NCI-H1105 (cell line): ENCODE measurements around the gene PLCD1.
"Not testable (repeated sequence)": the region's sequence is repeated elsewhere in the genome, so short reads cannot be mapped to it uniquely, and the experiment has no call there.

Experiments used
- DNase-seq: peaks from one replicate; lab custom pipeline; 2025; lab: John Stamatoyannopoulos, UW

PLCD1 gene

GRCh38 chr3:37986479-37987314, 42.7 kb downstream of the PLCD1 start:
- DNase-seq = no peak

DNA sequence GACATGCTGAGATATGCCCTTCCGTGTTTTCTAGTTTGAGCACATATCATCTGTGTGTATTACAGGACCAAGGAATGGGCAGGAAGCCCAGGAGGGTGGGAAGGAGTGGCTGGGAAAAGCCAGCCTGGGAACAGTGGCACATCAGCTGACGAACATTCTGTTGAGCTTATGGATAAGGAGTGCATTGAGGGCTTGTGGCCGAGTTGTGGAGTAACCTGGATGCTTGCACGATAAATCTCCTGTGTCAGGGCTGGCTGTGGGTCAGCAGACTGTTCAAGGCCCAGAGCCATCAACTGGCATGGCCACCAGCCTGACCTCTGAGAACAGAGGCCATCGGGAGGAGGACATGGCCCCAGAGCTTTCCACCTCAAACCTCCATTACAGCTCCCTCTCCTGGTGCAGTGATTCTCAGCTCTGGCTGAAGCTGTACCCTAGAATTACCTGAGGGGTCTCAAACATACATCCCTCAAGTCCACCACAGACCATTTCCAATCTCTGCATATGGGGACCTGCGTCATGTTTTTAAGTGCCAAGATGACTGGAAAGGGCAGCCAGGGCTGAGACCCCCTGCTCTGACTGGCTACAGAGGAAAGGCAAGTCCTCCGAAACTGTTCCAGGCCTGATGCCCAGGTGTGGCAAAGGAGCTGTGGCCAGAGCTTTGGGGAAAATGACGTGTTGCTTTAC, 43.7 kb downstream of the PLCD1 start:
- no peak for DNase-seq

GRCh38 chr3:37984596-37984995, 44.8 kb downstream of the PLCD1 start:
- DNase-seq = no peak

DNA sequence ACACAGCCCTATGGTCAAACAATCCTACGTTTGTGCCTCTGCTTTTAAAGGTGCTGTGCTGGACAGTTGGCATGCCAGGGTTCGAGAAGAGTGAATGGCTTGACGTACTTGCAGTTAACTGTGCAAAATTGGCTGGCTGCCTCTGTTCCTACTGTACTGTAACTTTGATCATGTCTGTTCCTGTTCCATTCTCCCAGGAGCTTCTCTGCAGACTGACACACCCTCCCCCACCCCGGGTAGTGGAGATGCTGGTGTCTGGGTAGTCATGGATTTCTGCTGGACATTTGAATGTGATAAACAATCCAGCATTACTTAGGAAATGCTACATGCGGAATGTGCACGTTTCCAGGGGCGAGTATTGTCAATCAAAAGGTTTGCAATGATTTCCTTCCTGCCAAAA, 45.4 kb downstream of the PLCD1 start:
- DNase-seq = no peak

DNA sequence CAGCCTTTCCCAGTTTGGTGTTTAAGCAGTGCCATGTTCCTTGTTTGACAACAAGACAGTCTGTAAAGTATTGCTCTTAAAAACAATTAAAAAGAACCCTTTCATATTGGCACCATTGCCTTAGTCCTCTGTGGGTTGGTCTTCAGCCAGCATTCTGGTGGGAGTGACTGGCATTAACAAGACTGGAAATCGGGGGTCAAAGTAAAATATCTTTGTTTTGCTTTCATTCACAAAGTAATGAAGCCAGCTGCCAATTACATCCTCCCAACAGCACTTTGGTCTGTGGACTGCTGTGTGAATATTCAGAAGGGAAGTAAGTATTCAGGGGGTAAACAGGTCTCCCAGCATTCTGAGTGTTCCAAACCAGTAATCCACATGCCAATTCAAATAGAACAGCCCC, 47.1 kb downstream of the PLCD1 start:
- no peak for DNase-seq

GRCh38 chr3:37981348-37981664, 48.1 kb downstream of the PLCD1 start:
- DNase-seq = no peak

DNA sequence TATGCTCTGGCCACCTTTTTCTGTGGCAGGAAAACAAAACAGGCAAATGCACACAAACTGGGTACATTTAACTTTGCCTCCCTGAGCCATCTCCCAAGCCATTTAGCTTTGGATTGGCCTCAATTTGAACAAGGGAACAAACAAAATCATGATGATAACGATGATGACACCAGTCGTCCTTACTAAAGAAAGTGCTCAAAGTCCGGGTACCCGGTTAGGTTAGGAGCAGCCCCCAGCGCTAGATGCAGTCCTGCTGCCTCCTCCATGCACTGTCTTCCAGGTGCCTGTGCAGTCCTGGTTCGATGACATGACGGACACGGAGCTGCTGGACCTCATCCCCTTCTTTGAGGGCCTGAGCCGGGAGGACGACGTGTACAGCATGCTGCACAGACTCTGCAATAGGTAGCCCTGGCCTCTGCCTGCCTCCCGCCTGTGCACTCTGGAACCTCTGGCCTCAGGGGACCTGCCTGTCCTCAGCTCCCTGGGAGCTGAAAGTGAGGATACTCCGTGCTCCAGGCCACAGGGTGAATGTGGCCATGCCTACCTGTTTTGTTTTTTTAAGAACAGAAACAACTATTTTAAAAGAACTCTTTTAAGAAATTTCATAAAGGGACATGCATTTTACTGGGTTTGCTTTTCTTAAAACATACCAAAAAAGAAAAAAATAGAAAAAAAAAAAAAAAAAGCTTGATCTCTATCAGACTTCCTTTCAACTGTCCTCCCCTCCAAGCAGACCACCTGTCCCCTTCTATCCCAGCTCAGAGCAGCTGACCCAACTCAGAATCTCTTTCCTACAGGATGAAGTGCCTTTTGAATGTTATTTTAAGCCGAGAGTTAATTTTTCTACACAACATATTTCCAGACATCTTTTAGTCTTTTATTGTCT, 48.7 kb downstream of the PLCD1 start:
- no peak for DNase-seq

- DNase-seq = no peak
These were observed 49.6 kb downstream of the PLCD1 start for GRCh38 chr3:37979541-37980461.

GRCh38 chr3:37974121-37975083, 55.0 kb downstream of the PLCD1 start:
- no peak for DNase-seq

GRCh38 chr3:37973246-37974054, 56.0 kb downstream of the PLCD1 start:
- no peak for DNase-seq

- DNase-seq = not testable (repeated sequence)
These were observed 57.4 kb downstream of the PLCD1 start for GRCh38 chr3:37972056-37972455.

DNA sequence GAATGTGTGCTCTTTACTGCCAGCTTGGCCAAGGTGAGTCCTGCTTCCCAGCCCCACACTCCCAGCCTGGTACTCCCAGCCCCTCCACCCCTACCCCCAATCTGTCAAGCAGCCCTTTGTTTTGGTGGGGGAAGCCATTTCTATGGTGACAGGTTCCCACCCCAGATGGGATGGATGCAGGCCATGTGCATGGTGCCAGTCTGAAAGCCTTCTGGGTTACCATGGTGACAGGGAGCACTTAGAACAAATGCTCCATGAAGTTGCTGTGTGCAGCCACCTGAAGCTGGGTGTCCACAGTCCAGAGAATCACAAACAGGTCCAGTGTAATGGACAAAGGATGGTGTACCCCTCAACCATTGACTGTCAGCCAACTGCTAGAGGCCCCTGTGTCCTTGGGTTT, 58.0 kb downstream of the PLCD1 start:
- DNase-seq = no peak

DNA sequence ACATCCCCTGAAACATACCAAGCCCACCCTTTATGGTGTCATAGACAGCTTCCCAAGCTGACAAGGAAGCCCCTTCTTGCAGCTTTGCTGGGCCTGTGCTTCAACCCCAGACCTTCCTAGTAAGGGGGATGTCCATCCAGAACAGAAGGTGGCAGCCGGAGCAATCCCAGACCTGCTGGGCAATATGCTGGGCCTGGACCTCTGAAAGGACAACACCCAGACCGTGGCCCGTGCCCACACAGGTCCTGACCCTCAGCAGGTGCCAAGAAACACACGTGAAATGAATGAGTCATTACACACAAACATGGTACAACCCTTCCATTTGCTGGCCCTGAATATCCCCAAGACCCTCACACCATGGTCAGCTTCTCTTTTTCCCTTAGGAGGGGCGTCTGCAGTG, 58.6 kb downstream of the PLCD1 start:
- DNase-seq = no peak

- DNase-seq = no peak
These were observed 59.8 kb downstream of the PLCD1 start for GRCh38 chr3:37969596-37970100.

- DNase-seq = no peak
These were observed 60.4 kb downstream of the PLCD1 start for GRCh38 chr3:37968813-37969595.

GRCh38 chr3:37968199-37968598, 61.2 kb downstream of the PLCD1 start:
- DNase-seq = no peak

- DNase-seq = no peak
These were observed 62.1 kb downstream of the PLCD1 start for GRCh38 chr3:37967260-37967881.

GRCh38 chr3:37964716-37965115, 64.7 kb downstream of the PLCD1 start:
- no peak for DNase-seq
